HG03469 (cell line): ENCODE results near the gene B3GNT9.

Experiments used
- ATAC-seq: cut with Tn5 transposase; IDR thresholded peaks from one replicate; pipeline ENCODE4 v1.9.1; 2021; ENCODE audit warnings: mild to moderate bottlenecking, moderate library complexity, moderate number of reproducible peaks; ENCODE audit not compliant: unreplicated experiment

The B3GNT9 gene

DNA sequence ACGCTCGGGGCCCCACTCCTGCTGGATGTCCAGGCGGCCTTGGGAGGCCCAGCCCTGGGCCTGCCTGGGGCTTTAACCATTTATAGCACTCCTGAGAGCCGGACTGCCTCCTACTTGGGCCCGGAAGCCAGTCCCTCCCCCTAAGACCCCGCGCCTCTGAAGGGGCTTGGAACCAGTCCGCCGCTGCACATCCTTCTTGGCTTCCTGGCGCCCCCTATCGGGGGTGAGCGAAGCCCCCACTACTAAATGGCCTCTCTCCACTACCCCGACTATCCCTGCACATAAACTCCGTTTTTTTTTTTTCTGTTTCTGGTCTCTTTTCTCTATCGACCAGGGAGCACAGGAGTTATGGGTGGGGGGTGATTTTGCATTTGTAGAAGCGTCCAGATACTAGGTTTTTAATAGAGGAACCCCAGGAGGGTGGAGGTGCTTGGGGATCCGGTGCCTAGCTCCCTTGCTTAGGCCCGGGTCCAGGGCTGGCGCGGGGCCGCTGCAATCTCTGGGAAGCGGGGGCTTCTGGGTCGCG lies 18.9 kb upstream of the B3GNT9 start:
- no peak for ATAC-seq

DNA sequence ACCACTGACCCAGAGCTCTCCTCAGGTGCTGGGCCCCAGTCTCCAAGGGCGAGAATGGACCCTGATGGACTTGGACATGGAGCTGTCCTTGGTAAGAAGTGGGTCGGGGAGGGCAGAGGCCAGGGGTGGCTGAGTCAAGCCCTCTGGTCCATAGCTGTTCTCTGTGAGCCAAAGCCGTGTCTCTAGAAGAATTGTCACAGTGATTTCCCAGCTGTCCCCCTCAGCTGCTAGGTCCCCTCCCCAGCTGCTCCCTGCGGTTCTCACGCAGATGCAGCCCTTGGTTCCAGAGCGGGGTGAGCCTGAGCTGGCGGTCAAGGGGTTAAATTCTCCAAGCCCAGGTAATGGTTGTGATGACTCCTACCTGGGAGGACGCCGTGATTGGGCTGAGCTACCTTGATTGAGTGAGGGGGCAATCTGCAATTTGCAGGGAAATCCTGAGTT lies 18.2 kb upstream of the B3GNT9 start:
- ATAC-seq = no peak

DNA sequence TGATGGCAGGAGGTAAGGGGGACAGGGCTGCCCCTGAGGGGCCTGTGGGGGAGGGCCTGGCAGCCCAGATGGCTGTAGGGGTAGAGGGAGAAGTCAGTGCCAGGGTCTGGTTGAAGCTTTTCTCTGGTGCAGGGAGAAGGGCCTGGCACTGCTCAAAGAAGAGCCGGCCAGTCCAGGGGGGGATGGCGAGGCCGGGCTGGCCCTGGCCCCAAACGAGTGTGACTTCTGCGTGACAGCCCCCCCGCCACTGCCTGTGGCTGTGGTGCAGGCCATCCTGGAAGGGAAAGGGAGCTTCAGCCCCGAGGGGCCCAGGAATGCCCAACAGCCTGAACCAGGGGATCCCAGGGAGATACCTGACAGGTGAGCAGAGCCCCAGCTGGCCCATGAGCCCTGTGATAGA lies 16.8 kb upstream of the B3GNT9 start:
- ATAC-seq = no peak

DNA sequence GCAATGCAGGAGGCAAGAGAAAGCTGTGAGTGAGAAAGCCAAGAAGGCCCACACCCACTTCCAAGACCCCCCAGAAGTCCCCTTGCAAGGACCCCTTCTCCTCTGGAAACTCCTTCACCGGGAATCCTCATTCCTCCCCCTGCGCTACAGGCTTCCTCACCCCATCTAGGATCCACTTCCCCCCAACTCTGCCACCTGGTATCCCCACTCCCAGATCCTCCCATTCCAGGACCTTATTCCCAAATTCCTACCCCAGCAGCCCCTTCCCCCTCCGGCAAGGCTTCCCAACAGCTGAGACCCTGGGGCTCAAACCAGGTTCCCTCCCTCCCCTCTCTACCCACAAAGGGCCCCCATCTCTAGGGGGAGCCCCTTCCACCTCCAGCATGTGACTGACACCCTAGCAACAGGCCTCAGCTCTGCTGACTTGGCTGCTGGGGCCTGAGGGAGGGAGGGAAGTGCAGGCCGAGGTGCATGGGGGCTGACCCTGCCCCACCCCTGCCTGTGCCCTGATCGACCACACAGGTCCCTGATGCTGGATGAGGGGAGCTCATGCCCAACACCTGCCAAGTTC lies 15.9 kb upstream of the B3GNT9 start:
- ATAC-seq = no peak

DNA sequence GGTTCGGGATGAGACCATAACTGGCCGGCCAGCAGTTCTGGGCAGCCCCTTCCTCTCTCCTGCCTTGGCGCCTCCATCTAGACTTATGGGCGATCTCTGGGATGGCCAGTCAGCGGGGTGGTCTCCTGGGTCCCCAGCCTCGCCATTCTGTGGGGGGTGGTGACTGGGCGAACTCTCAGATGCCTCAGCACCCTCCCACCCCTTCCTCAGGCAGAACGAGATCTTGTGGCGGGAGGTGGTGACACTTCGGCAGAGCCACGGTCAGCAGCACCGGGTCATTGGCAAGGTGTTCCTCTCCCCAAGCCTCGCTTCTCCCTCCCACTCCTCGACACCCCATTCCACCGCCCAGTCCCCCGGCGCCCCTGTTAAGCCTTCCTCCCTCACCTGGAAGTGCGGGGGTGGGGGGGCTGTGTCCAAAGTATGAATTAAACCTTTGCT lies 15.3 kb upstream of the B3GNT9 start:
- no peak for ATAC-seq

DNA sequence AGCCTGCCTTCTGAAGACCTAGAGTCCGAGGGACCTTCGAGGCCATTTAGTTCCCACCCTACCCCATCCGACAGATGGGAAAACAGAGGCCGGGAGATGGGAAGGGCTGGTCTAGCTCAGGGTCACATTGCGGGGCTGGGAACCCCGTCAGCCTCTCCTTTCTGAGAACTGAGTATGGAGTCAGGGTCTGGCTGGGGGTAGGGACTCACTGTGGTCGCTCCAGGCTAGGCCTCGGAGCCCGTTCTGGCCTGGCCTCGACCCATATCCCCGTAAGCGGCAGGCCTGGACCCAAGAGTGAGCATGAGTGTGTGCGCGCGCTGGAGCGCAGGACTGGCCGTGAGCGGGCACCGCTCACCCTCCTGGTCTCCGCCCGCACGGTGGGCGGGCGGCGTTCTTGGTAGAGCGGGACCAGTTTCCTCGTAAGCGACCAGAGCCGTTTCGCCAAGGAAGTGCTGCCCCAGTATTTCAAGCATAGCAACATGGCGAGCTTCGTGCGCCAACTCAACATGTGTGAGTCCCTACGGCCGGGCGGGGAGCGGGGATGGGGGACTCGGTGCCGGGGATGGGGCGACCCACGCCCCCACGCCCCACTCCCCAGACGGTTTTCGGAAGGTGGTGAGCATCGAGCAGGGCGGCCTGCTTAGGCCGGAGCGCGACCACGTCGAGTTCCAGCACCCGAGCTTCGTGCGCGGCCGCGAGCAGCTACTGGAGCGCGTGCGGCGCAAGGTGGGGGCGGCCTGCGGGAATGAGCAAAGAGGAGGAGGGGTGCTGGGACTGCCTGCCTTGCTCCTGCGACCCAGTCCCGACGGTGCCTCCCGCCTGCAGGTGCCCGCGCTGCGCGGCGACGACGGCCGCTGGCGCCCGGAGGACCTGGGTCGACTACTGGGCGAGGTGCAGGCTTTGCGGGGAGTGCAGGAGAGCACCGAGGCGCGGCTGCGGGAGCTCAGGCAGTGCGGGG lies 14.6 kb upstream of the B3GNT9 start:
- ATAC-seq = no peak

DNA sequence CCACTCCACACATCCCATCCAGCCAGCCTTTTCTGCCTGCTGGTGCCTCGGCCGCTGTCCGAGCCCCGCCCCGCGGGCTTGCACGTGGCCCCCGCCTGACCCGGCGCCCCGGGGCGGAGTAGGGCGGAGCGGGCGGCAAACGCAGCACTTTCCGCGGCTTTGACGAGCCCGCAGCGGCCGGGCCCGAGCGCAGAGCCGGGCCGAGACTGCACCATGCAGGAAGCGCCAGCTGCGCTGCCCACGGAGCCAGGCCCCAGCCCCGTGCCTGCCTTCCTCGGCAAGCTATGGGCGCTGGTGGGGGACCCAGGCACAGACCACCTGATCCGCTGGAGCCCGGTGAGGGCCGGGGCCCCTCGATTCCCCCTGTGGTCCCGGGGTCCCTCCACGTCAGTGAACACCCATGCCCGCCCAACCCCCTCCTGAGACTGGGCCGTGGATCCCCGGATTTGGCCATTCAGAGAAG lies 13.8 kb upstream of the B3GNT9 start, which contains the start of gene HSF4:
Gene HSF4 (plus strand): TSS at position 147 of the 463 bp plus-strand sequence. CDS start 67 bp downstream, at position 214.
- ATAC-seq = no peak

DNA sequence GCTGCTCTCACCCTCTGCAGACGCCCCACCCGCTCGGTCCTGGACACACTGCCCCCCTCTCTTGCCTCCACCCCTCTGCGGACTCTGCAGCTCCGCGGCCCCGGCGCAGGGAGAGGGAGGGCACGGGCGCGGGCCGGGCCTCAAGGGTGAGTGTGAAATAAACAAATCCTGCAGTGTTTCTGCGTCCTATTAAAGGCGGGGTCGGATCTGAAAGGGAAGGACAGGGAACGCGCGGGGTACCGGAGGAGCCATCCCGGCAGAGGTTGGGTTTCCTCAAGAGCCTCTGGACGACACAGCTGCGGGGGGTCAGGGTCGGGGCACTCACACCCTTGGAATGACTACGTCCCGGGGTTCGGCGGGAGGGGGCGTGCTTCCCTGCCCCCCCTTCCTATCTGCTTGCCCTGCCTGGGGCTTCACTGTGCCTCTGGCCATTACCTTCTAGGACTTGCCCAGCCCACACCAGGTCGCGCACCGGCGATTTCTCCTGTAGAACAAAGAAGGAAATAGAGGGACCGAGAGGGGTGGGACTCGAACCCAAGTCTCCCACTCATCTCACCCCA lies 13.3 kb upstream of the B3GNT9 start:
- ATAC-seq = no peak

DNA sequence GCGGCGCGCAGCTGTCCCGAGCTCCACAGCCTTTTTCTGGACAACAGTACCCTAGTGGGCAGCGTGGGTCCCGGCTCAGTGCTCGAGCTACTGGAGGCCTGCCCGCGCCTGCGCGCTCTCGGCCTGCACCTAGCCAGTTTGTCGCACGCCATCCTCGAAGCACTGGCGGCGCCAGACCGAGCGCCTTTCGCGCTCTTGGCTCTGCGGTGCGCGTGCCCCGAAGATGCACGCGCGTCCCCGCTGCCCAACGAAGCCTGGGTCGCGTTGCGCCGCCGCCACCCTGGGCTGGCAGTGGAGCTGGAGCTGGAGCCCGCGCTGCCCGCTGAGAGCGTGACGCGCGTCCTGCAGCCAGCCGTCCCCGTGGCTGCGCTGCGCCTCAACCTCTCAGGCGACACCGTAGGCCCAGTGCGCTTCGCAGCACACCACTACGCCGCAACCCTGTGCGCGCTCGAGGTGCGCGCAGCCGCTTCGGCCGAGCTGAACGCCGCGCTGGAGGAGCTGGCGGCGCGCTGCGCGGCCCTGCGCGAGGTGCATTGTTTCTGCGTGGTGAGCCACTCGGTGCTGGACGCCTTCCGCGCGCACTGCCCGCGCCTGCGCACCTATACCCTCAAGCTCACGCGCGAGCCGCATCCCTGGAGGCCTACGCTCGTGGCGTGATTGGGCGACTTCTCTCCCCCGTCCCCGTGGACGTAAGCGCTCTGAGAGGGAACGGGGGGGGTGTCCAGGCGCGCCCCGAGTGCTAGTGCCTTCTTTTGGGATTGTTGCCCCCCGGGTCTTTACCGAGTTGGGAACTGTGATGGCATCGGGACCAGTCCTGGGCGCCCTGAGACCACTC lies 12.6 kb upstream of the B3GNT9 start:
- ATAC-seq = no peak

DNA sequence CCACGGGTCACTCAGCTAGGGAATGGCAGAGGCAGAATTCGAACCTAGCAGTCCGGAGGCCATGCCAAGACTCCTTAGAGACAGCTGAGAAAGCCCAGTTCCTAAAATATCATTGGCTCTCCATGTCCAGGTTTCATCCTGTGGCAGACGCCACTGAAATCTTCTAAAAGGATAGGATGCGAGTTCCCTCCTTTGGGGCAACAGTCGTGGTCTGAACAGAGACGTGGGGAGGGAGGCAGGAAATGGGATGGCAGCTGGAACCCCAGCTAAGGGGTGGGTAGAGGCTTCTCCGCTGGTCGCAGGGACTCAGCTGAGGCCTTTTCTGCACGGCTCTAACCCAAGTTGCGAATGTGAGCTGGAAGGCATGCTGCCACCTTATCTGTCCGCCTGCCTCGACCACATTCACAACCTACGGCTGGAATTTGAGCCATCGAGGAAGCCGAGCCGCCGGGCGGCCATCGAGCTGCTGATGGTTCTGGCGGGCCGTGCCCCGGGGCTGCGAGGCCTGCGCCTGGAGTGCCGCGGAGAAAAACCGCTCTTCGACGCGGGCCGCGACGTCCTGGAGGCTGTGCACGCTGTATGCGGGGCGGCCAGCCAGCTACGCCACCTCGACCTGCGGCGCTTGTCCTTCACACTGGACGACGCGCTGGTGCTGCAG lies 11.8 kb upstream of the B3GNT9 start:
- ATAC-seq = no peak

DNA sequence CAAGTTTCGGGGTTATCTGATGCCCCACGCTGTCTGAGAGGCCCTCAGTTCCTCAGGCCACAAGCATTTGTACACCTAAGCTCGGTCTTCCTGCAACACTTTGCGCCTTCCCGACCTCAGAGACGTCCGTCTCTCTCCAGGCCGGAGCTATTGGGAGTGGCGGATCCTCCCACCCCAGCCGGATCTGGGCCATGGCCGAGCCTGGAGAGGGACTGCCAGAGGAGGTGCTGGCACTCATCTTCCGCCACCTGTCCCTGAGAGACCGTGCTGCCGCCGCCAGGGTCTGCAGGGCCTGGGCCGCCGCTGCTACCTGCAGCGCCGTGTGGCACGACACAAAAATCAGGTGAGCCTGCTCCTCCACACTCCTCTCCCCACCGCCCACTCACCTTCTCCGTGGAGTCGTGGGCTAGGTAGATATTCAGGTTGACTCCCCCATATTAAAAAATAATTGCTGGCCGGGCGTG lies 10.8 kb upstream of the B3GNT9 start:
- no peak for ATAC-seq

DNA sequence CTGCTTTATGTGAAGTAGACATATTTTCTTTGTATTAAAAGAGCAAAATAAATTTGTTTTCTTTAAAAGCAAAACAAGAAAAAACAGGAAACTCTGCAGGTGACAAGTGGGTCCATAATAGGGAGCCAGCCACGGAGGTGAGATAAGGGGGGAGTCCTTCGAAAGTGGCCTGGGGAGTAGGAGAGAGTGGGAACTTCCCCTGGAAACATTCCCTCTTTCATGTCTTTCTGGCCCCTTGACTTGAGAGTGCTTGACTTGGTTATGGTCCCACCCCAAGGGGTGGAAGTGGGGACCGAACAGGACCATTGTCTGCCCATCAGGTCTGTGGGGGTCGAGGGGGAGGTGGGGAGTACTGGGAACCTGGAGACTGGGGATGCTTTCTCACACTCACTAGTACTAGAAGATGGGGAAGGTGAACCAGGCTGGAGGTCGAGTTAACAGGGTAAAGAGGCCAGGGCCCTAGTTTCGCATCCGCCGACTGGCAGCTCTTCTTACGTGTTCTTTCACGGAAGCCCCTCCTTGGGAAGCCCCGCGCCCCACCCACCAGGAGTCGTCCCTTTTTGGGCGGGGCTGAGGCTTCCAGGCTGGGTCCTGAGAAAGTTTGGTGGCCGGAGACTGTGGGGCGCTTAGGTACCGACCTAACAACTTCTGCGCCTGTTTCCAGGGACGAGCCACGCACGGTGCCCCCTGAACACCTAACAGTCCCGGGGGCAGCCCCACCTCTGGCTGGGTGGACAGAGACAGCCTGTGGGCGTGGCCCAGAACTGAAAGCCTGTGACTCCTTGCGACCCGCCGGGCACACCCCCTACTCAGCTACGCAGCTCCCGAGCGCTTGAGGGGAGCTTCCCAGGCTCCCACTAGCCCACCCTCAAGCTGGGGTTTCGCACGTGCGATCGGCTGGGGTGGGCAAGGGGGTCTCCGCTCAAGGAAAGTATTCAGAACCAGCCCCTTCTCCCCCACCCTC lies 8.1 kb upstream of the B3GNT9 start:
- ATAC-seq = no peak

DNA sequence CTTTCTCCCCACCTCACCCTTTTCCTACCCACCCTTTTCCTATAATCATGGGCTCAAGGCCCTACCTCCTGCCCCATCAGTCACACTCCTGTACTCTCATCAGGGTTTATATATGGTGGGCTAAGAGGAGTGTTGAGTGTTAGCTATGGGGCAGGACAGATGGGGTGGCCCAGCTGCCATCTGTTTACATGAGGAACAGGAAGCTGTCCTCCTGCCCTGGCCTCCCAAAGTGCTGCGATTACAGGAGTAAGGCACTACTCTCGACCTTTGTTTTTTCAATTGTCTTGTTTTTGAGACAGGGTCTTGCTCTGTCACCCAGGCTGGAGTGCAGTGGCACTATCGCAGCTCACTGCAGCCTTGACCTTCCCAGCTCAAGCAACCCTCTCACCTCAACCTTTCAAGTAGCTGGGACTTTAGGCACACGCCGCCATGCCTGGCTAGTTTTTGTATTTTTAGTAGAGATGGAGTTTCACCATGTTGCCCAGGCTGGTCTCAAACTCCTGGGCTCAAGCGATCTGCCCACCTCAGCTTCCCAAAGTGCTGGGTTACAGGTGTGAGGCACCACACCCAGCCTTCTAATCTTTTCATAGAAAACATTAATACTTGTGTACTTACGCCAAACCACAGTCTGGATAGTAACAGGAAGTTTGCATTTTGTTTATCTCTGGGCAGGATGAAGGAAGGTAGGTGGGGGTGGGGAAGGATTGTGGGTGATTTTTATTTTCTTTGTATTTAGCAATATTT lies 7.3 kb upstream of the B3GNT9 start:
- ATAC-seq = no peak

DNA sequence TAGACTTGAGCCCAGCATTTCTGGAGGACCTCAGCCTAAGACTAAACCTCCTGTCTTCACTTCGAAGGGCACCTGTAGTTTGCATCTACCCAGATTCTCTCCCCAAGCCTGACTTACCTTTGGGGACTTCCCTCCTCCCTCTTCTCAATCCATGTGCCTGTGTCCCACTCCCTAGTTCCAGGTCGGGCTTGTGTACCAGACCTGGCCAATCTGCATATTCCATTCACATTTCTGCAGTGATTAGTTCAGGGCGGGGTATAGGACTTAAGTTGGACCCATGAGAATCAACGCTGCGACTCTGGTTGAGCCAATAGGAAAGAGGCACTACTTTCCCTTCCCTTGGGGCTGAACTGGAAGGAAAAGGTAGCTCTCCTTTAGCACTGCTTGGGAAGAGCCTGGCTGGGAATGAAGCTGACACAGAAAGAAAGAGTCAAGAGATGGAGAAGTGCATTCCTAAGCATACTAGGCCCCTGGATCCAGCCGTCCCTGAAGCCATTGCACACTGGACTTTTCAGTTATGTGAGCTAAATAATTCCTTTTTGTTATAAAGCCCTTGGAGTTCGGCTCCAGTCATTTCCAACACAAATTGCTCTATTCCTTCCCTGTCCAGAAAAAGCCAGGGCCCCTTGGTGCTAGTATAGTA lies 6.4 kb upstream of the B3GNT9 start:
- ATAC-seq = no peak

DNA sequence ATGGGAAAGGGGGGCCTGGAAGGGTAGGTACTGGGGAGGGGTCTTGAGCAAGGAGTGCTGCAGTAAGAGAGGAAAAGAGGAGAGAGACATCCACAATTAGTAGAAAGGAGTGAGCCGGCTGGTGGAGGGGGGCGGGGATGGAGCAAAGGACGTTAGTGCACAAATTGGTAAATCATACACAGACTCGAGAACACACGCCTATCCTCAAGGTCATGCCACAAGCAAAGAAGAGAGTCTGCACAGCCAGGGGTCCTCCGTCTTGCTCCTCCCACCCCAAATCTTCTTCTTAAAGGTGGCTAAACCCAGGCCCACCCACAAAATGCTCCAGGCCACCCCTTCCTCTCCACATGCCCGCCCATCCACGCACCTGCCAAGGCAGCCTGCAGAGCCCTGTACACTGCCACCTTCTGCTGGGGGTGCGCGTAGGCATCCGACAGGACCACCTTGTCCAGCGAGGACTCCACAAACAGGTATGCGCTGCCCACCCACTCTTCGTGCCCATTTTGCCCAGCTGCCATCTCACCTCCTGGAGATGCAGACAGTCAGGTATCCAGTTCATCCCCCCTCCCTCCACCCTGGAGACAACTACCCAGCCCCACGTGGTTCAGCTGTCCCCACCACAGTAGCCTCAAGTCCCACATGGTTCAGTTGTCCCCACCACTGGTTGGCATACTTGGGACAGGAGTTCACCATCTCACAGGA lies 5.5 kb upstream of the B3GNT9 start:
- ATAC-seq = no peak

DNA sequence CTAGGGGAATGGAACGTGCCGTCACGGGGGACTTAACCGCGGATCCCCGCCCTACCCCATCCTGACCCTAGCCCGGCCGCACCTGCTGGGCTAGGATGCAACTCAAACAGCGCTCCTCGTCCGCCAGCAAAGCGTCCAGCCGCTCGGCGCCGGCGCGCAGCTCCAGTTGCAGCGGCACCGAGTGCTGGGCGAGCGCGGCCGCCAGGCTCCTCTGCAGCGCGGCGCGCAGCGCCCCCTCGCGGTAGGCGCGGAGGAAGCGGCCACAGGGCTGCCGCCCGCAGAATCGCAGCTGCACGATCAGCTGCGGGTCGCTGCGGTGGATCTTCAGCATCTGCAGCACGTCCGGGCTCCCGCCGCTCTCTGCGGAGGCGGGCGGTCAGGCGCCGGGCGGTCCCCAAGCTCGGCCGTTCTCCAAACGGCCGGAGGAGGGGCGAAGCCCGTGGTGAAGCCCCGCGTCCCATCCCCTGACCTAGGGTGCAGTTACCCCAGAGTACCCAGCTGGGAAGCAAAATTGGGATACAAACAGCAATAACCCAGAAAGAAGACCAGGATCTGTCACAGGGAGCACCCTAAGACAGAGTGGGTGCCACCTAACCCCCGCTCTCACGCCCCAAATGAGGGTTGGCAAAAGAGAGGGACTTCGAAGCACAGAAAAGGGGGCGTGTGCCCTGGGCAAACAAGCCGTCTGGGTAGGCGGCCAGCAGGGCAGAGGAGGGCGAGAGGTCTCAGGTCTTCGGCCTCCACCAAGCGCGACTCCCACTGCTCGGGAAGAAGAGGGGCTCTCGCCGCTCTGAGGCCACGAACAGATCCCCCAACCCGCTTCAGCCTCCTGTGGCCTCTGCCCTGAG lies 4.7 kb upstream of the B3GNT9 start:
- ATAC-seq = no peak
